Activated effector memory CD4-positive, alpha-beta T cell treated with Interleukin-2 at 50 U/mL for 16 hours (primary cell): Measurements from ENCODE around the gene GHRL.

Experiments used
- DNase-seq: peaks from one replicate; pipeline ENCODE4 v3.0.0-alpha.2; 2020

GHRL gene, protein sequence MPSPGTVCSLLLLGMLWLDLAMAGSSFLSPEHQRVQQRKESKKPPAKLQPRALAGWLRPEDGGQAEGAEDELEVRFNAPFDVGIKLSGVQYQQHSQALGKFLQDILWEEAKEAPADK

DNA sequence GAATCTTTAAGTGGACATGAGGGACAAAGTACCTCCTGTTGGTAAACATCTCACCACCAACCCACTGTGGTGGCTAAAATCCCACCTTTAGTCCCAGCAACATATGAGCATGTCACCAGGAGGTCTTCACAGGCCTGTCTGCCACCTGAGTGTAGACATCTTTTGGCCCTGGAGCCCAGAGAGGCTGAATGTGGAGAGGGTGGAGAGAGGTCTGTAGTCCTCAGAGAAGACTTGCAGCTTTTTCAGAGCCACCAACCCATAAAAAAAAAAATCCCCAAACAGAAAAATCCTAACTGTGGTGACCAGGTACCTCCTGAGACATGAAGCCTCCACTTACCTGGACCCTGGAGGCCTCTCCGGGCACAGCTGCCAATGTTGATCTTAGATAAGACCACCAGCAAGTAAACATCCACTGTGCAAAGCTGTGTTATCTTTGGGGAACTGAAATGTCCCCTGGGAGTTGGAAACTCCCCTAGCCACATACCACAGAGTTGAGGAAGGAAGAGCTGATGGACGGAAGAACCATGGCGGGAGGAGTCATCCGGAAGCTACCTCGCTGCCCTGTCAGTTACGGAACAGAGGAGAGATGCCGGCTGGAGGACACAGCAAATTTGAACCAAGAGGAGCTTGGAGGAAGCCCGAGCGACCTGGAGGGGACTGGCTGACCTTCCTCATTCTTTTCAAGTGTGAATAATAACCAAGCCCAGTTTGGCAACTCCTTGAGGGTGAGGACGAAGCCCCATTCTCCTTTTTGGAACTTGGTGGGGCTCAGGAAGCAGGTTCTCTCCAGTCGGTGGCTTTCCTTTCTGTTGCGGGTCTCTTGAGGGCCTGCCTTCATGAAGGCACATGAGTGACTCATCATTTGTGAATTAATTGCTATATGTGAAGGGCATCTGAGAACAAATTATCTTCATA is at the start of gene GHRL:
Gene GHRL, minus strand, starts transcription at position 443 of the 915 bp plus-strand sequence. CDS start 2,767 bp downstream, outside the sequence.
- DNase-seq = no peak

DNA sequence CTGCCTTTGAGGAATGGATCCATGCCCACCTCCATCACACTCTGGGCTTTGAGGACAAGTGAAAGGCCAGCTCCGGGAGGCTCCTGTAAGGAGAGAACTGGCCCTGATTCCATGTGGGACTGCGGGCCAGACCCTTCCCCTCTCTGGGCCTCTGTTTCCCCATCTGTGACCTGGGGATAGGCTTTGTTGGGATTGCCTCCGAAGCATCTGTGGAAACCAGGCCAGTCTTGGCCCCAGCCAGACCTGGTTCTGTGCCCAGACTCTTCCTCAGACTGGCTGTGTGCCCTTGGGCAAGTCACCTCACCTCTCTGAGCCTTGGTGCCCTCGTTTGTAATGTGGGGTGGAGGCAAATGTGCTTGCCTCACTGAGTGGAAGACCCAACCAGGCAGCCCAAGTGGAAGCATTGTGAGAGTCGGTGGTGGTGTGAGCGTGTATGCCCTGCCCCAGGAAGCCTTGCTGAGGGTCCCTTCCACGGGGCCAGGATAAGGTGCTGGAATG is 49.2 kb upstream of the GHRL start:
- no peak for DNase-seq

DNA sequence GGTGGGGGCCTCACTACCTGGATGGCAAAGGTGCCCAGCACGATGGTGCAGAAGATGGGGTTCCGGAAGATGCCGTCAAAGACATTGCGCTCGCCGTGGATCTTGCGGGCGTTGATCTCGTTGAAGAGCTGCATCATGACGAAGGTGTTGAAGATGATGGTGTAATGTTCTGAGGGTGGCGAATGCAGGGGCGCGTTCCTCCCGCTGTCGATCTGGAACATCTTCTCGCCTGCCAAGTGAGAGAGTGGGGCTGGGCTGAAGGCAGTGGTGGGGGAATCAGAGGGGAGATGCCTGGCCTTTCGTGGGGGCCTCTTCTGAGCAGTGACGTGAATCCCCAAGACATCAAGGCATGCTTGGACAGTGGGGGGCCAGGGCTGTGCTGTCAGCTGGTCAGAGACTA is 47.7 kb upstream of the GHRL start:
- no peak for DNase-seq

DNA sequence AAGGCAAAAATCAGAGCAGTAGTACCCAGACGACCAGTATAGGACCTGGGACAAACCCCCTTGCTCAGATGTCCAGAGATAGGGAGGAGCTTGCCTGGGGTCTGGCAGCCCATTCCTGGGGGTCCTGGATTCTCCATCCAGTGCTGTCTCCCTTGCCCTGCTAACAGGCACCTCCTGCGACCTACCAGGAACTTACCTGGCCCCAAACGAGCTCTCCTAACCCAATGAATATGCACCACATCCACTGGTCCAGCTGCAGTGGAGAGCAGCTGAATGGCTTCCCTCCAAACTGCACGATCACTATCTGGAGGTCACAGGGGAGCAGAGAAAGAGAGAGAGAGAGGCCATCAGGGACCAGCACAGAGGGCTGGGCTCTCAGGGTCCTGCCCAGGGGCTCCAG is 47.3 kb upstream of the GHRL start:
- DNase-seq = no peak

DNA sequence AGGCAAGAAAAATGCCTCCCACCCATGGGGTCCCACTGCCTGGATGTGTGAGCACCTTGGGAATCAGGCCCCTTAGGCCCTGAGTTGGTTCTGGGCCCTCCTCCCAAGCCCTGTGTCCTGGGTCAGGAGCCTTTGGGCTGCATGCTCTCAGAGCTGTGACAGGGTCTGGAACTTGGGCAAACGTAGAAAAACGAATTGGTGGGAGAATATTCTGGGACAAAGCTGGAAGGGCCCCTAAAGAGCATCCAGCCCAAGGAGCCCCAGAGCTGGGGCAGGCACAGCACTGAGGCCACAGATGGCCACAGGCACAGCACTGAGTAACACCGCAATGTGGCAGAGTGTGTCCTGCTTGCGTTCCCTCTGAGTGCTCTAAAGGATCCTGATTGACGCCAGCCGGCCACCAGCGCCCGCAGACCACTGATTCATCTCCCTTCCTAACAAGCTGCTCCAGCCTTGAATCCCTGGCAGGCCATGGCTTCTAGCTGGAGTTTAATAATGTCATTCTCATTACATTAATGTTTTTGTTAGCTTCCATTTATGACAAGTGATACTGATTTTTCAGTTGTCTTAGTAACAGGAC is 46.7 kb upstream of the GHRL start:
- no peak for DNase-seq

DNA sequence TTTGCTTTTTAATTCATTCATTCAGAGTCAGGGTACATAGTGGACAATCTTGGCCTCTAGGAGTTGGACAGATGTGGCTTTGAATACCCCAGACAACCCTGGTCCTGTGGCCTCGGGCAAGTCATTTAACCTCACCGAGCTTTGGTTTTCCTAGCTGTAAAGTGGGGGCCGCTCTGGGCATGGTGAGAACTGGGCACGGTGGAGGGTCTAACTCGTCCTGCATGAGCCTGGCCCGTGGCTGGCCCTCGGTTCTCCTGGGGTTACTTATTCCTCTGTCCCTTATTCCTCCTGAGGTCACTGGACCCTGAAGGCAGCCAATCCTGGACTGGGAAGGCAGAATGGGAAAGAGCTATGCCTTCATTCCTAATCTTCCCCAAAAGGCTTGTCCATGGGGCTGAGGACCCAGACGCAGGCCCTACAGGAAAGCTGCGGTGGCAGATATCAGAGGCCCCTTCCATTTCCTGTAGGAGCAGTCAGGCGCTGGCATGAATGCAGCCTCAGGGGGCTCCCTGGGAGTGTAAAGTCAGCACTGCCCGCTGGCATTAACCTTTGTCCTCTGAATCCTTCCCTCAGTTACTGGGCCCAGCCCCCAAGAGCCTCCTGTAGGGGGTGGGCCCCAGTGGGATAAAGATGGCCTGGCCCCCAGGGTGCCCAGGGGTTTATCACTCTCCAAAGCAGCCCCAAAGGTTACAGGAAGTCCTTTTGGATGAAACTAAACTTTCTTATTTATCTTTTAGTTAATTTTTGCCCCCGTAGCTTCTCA is 46.0 kb upstream of the GHRL start:
- no peak for DNase-seq

DNA sequence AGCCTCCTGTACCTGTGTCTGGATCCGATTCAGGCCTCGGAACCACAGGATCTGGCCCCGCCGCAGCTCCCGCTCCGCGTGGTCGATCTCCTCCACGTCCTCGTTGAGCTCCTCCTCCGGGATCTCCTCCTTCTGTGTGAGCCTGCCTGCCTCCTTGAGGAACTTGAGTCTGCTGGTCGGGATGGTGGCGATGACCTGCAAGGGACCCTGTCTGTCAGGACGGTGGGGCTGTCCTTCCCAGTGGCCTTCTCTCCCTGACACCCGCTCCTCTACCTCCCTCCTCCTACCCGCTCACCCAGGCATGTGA is 45.4 kb upstream of the GHRL start:
- no peak for DNase-seq

DNA sequence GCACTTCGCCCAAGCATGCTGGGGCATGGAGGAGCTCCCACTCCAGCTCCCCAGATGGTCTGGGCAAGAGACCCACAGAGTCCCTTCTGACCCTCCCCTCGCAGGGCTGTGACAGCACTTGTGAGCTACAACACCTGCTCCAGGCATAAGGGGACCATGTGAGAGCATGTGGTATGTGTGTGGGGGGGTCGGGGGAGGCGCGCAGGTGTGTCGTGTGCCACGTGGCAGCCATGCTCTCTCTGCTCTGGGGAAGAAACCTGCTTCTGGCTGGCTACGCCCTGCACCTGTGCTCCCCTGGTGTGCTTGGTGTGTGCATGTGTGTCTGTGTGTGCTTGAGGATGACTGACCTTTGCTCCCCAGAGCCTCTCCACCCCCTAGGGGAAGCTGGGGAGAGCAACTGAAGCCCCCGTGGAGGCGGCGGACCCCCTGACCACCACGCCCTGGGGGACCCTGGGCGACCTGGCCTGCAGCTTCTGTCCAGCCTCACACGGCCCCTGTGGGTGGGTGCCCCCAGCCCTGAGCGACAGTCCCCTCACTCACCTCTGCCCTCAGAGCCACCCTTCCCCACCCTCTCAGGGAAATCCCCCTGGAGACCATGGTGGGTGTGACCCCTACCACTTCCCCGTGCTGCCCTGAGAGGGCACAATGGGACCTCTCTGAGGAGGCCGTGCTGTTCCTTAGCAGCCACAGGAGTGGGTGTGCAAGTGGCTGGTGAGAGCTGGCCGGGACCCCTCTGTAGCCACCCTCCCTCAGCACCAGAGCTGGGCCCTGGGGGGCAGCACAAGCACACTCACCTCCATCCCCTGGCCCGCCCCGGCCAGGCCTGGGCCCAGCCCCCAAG is 44.8 kb upstream of the GHRL start:
- no peak for DNase-seq

DNA sequence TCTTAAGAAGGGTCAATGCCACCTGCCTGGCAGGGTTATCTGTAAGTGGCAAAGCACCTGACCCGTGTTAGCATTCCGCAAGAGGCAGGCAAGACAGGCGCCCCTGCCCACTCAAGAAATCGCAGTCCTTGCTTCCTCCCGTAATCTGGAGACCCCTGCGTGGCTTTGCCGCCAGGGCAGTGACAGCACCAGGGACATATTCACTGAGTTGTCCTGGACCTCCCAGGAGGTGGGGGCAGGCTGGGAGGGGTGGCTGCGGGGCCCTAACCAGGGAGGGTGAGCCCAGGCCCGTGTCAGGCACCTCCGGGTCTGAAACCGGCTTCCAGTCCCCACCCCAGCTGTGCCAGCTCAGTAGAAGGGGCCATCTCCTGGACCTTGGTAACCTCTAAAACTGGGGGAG is 44.0 kb upstream of the GHRL start:
- DNase-seq = no peak

DNA sequence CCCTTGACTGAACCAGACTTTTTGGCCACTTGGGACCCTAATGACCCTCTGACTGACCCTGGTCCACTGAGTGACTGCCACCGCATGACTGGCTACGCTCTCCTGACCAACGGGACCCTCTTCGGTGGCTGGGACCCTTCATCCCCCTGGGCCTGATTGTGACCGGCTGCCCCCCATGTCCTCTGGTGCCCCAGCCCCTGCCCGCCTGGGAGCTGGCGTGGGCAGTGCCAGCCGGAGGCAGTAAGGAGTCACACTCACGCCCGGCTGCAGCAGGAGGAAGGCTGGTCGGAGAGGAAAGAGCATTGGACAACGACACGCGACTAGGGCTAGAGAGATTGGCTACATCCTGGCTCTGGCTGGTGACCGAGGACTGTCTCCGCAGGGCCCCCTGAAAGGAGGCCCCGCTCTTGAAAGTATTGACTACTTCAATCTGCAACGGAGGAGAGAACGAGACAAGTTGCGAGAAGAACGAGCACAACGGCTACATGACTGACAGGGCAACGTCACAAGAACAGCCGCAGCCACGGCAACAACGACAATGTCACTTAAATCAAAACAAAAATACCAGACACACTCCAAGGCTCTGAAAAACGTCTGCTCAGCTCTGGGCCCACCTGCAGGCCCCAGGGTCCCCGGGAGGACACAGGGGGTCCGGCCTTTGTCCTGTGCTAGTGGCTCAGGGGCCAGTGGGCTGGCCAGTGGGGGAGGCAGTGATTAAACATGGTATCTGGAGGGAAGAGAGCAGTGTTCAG is 43.3 kb upstream of the GHRL start:
- no peak for DNase-seq

DNA sequence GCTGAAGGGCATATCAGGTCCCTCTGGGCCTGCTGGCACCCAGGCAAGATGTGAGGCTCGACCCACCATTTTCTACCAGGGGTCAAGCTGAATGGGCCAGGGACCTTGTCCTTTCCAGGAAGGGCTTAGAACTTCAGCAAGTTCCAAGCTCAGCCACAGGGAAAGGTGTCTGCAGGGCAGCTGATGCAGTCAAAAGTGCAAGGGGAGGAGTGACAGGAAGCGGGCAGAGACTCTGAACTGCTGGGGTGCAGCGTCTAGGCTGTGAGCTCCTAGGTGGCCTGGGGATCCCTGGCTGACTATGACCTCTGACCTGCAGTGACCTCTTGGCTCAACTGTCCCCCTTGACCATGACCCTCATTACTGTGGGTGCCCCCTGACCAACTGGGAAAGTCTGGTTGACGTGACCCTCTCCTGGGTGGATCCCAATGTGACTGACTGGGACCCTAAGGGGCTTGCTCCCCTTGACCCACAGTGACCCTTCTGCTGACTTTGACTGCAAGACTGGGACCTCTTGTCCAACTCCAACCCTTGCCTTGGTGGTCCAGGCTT is 42.5 kb upstream of the GHRL start:
- no peak for DNase-seq

DNA sequence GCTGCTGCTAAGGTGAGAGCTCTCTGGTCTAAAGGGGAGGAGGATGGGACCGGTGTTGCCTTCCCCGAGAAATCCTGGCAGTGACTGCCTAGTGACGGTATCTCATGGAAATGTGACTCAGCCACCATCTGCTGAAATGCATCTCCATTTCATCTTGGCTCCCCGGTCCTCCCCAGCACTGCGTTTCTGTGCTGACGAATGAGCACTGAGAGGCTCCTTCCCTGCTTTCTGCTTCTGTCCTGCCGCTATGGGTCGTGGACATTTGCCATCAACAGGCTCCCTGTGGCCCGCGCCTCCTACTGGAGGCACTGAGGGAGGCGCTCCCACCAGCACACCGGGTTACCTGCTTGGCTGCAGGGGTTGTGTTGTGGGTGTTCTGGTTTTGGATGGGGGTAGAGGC is 41.7 kb upstream of the GHRL start:
- DNase-seq = no peak

DNA sequence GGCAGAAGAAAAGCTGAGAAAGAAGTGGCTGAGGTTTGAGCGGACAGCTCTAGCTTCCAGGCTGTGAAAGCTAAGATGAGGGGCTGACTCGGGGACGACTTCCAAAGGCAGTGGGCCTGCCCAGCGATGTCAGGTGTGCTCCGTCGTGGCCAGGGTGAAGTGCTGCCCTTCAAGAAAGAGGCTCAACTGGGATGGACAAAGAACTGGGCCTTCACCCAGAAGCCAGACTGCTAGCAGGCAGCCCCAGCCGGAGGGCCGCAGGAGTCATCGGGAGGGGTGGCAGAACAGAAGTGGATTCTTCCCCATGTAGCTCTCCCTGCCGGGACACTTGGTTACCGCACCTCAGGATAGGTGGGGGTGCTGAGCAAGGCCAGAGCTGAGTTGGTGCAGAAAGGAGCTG is 41.3 kb upstream of the GHRL start:
- DNase-seq = no peak

DNA sequence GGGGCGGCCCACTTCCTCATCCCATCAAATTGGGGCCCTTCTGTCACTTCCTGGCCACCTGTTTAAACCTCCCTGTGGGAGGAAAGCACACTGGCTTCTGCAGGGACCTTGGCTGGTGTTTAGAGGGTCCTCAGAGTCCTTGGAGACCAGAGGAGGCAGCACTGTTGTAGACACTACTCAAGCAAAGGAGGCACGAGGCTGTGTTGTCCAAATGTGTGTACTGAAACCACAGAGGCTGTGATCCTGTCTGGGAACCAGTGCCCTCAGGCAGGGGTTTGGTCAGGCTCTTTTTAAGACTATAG is 40.6 kb upstream of the GHRL start:
- no peak for DNase-seq

DNA sequence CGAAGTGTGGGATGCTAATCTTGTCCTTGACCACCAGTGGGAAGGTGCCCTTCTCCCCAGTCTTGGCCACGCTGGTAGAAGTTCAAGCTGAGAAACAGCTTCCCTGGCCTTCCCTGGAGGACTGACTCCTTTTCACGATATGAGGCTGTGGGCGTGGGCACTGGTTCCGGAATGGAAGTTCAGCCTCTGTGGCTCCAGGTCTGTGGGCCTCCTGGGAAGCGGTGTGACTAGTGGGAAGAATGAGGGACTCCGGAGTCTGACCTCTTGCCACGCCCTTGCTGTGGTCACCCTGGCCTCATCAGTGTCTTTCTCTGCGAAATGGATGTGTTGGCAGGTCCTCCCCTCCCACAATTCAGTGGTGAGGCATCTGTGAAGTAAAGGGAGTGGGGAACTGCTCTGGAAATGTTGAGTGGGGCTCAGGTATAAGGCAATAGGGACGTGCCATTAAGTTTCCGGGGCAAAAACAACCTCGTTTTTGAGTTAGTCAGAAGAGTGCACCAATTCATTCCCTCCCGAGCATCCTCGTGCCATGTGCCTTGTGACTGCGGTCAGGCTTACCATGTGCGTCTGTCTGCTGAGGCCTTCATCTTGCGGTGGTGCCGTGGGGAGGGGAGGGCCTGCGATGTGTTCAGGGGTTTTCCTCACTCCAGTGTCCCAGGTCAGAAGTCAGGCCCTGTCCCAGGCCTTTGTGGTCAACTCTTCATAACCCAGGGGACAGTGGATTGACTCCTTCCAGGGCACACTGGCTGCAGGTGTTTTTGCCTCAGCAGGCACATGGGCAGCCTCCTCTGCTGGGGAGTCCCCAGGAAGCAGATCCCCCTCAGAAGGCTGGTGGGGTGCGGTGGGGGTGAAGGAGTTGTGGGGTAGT is 40.0 kb upstream of the GHRL start:
- DNase-seq = no peak

DNA sequence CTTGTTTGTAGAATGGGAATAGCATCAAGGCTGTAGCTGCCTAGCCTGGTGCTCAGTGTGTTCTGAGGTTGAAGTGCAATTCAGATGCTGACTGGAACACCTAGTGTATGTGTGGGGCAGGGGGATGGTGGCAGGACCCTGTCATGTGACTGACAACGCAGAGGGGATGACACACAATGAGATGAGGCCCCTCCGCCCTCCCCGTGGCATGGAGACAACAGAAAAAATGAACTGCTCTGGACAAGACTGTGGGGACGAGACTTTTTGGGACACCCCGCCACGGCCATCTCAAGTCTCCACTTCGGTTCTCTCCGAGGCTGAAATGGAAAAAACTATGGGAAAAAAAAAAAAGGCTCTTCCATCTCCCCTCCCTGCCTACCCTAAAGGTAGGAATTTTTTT is 38.6 kb upstream of the GHRL start:
- no peak for DNase-seq

DNA sequence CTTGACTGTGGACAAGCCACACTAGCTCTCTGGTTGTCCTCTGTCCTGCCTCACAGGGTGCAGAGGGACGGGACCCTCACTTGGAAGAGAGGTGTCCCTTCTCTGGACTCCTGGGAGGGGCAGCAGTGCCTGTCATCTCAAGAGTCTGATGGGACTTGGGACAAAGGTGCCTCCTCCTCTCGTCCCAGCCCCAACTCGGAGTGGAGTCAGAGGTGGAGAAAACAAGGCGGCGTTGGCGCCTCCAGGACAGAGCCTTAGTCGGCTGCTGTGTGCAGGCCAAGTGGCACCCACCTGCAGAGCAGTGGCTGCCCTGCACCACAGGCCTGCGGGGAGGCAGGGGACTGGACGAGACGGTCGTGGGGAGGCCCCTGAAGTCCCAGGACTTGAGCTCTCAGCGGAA is 37.6 kb upstream of the GHRL start:
- DNase-seq = no peak

DNA sequence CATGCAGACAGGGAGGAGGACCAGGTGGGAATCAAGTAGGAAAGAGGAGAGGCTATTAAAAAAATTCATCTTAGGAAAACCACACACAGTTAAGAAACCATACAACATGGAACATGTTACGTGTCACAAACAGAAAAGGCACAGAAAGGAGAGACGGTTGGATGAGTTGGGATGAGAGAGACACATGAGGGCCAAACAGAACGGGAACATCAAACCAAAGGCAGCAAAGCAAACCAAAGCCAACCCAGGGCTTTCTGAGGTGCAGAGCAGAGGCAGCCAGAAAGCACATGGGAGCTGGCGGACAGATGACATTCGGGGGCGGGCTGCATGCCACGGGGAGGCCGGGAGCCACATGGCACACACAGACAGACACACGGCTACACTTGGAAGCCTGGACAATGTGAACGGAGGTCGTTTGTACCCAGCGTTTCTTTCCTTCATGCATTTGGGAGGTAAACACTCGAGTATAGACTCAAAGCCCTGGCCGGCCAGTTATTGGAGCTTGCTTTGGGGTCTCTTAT is 36.8 kb upstream of the GHRL start:
- no peak for DNase-seq

DNA sequence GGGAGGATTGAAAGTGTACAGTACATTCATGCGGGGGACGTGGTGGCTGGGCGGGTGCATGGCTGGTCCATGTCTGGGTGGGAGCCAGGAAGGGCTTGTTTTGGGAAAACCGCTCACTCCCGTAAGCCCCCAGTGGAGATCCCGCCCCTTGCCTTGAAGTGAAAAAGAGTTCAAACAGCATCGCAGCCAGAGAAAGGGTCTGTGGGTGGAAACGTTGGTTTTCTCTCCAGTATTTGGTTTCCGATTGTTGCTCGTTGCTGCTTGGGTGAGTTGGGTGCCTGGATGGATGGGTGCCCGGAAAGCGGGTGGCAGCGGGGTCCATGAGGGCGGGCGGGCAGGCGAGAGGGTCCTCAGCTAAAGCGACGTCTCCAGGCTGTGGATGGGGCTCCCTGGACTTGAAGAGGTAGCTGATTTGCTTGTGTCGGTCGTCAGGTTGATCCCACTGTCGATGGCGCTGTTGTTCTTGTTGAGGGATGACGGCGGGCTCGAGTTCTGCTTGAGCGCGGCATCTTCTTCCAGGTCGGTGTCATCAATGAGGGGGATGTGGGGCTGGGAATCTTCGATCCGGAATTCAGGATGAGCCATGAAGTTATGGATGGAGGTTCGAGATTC is 35.8 kb upstream of the GHRL start:
- no peak for DNase-seq

DNA sequence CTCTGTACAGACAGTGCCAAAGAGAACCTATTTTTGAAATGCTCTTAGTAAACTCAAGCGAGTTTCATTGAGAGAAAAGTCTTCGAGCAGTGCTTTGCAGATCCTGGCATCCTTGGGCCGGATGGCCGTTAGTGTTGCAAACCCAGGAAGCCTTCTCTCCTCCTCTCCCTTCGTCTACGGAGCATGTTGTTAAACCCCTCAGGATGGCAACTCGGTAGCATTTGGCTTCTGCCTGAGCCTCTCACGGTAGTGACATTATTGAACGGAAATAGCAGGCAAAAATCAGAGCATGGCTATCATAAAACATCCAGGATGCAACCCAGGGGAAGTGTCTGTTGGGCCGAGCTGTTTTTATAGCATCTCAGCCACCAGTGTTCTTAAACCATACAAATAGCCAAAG is 34.8 kb upstream of the GHRL start:
- DNase-seq = no peak
